22Rv1 (cell line): Measurements from ENCODE around the gene COL6A5.

Experiments used
- ZFX ChIP-seq: fragments of 450-650 bp; IDR thresholded peaks from 2 replicates; pipeline ENCODE4 v1.6.1; 2017; ENCODE audit warnings: antibody characterized with exemption, borderline replicate concordance
- TF ChIP-seq, protein P1 (sequence below): fragments of 450-650 bp; IDR thresholded peaks from 2 replicates; pipeline ENCODE4 v1.5.1; 2017; ENCODE audit warnings: mild to moderate bottlenecking

DNA sequence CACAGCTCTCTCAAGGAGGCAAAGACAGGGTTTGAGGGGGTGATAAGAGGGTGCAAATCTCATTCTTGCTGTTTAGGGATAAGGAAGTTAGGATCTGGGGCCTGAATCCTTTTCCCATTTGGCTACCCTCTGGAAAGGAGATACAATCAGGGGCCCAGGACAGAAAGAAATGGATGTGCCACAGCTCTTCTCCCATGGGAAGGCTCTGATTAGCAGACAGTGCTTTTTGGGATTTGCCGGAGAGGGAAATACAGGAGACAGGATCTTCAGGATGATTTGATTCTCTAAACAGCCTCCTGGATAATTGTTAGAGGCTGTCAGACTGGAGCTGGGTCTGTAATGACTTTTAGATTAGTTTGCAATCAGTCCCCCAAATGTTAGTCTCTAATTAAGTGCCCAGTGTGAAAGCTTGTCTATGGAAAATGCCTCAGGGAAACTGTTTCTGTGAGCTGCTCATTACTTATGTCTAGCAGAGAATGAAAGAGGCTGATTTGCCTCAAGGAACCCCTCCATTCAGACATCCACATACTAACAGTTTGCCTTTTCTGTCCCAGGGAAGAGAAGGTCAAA is 67.6 kb downstream of the COL6A5 start:
- TF ChIP-seq, protein P1, sequence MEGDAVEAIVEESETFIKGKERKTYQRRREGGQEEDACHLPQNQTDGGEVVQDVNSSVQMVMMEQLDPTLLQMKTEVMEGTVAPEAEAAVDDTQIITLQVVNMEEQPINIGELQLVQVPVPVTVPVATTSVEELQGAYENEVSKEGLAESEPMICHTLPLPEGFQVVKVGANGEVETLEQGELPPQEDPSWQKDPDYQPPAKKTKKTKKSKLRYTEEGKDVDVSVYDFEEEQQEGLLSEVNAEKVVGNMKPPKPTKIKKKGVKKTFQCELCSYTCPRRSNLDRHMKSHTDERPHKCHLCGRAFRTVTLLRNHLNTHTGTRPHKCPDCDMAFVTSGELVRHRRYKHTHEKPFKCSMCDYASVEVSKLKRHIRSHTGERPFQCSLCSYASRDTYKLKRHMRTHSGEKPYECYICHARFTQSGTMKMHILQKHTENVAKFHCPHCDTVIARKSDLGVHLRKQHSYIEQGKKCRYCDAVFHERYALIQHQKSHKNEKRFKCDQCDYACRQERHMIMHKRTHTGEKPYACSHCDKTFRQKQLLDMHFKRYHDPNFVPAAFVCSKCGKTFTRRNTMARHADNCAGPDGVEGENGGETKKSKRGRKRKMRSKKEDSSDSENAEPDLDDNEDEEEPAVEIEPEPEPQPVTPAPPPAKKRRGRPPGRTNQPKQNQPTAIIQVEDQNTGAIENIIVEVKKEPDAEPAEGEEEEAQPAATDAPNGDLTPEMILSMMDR, result no peak
- TF ChIP-seq ZFX, result no peak
